Stimulated activated naive CD8-positive, alpha-beta T cell treated with anti-CD3 and anti-CD28 coated beads, Interleukin-15, Interleukin-2, amounts not matched to agents 100 ng/mL and 50 ng/mL, for 24 hours (primary cell): ENCODE data around the gene SLIT3.

Experiments used
- H3K27ac Mint-ChIP-seq: one replicate; pipeline ENCODE4 v1.8.0; 2021; ENCODE audit warnings: mild to moderate bottlenecking, mixed read lengths
- H3K27me3 Mint-ChIP-seq: one replicate; pipeline ENCODE4 v1.8.0; 2021; ENCODE audit warnings: mixed read lengths
- H3K36me3 Mint-ChIP-seq: one replicate; pipeline ENCODE4 v1.8.0; 2021; ENCODE audit warnings: low read depth, mixed read lengths
- H3K4me1 Mint-ChIP-seq: one replicate; pipeline ENCODE4 v1.8.0; 2021; ENCODE audit warnings: low read depth, mixed read lengths
- H3K4me3 Mint-ChIP-seq: one replicate; pipeline ENCODE4 v1.8.0; 2021; ENCODE audit warnings: mild to moderate bottlenecking, mixed read lengths
- H3K9me3 Mint-ChIP-seq: one replicate; pipeline ENCODE4 v1.8.0; 2021; ENCODE audit warnings: mixed read lengths

SLIT3 gene

DNA sequence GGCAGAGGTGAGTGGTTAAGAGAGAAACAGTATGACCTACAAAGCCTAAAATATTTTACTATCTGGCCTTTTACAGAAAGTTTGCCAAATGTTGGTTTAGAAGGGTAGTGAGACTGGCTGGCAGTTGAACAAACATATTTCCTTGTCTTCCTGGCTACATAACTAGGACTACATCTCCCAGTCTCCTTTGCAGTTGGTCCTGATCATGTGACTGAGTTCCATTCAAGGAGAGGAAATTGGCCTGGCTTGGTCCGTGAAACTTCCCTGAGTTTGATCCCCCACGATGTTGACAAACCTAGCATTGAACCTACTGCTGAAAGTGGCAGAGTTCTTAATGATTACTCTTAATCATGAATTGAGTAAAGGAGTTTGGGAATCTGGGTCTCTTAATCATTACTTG lies 280.8 kb downstream of the SLIT3 start:
- Mint-ChIP-seq H3K4me1 (no peaks in the 10 kb centered on the region), H3K27me3 (peaks cover 3% of the 10 kb centered on the region), H3K36me3 (no peaks in the 10 kb centered on the region), H3K27ac (no peak overlapping the region), H3K9me3 (no peaks in the 10 kb centered on the region), H3K4me3 (no peak overlapping the region)

GRCh38 chr5:169018925-169019324 lies 282.0 kb downstream of the SLIT3 start:
- peaks cover 3% of the 10 kb centered on the region for H3K27me3 Mint-ChIP-seq
- no peak overlapping the region for H3K4me3 Mint-ChIP-seq
- H3K36me3 Mint-ChIP-seq, result no peaks in the 10 kb centered on the region
- H3K9me3 Mint-ChIP-seq, result no peaks in the 10 kb centered on the region
- H3K27ac Mint-ChIP-seq, result no peak overlapping the region
- no peaks in the 10 kb centered on the region for H3K4me1 Mint-ChIP-seq

- Mint-ChIP-seq H3K27ac (no peak overlapping the region), H3K27me3 (peaks cover 10% of the 10 kb centered on the region), H3K36me3 (no peaks in the 10 kb centered on the region), H3K4me3 (no peak overlapping the region), H3K4me1 (no peaks in the 10 kb centered on the region), H3K9me3 (no peaks in the 10 kb centered on the region)
These were observed 284.9 kb downstream of the SLIT3 start for GRCh38 chr5:169015991-169016390.

DNA sequence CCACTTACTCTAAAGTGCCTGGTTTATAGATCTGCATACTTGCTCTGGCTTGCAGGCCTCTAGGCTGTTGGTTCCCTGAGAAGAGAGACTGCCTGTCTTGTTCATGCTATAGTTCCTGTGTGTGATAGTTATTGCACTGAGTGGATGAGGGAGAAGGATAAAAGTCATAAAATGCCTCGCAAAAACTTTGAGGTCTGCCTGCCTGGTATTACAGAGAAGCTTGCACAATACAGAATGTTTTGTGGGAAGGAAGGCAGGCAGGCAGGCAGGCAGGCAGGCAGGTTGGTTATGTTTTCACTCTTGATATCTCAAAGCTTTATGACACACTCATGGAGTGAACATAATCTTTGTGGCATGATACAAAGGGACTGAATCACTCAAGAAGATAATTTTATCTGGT lies 287.1 kb downstream of the SLIT3 start:
- Mint-ChIP-seq H3K4me1 (no peaks in the 10 kb centered on the region), H3K4me3 (no peak overlapping the region), H3K36me3 (no peaks in the 10 kb centered on the region), H3K27me3 (peaks cover 10% of the 10 kb centered on the region), H3K9me3 (no peaks in the 10 kb centered on the region), H3K27ac (no peak overlapping the region)

- Mint-ChIP-seq H3K4me1 (no peaks in the 10 kb centered on the region), H3K36me3 (no peaks in the 10 kb centered on the region), H3K9me3 (no peaks in the 10 kb centered on the region), H3K27ac (no peak overlapping the region), H3K4me3 (no peak overlapping the region), H3K27me3 (peaks cover 10% of the 10 kb centered on the region)
These were observed 287.7 kb downstream of the SLIT3 start for GRCh38 chr5:169013208-169013728.

GRCh38 chr5:169012450-169012849 lies 288.5 kb downstream of the SLIT3 start:
- Mint-ChIP-seq H3K4me3 (no peak overlapping the region), H3K9me3 (no peaks in the 10 kb centered on the region), H3K27ac (no peak overlapping the region), H3K36me3 (no peaks in the 10 kb centered on the region), H3K27me3 (peaks cover 10% of the 10 kb centered on the region), H3K4me1 (no peaks in the 10 kb centered on the region)

DNA sequence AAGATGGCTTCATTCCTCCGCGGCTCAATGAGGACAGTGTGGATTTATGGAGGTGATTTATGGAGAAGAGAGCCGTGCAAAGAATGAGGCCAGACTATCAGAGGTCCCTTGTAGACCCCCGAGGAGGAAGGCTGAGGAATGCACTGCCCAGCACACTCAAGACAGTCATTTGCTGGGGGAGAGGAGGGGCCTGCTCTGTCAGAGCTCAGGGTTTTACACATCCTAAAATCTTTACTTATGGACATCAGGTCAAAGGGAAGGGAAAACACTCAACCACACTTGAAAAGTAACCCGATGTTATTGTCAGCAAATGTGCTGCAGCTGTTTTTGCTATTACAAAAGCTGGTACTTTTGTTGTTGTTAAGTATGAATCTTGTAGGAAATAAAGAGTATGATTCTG lies 289.5 kb downstream of the SLIT3 start:
- no peak overlapping the region for H3K4me3 Mint-ChIP-seq
- H3K27me3 Mint-ChIP-seq, result peaks cover 7% of the 10 kb centered on the region
- no peaks in the 10 kb centered on the region for H3K9me3 Mint-ChIP-seq
- no peak overlapping the region for H3K27ac Mint-ChIP-seq
- H3K36me3 Mint-ChIP-seq, result no peaks in the 10 kb centered on the region
- no peaks in the 10 kb centered on the region for H3K4me1 Mint-ChIP-seq

DNA sequence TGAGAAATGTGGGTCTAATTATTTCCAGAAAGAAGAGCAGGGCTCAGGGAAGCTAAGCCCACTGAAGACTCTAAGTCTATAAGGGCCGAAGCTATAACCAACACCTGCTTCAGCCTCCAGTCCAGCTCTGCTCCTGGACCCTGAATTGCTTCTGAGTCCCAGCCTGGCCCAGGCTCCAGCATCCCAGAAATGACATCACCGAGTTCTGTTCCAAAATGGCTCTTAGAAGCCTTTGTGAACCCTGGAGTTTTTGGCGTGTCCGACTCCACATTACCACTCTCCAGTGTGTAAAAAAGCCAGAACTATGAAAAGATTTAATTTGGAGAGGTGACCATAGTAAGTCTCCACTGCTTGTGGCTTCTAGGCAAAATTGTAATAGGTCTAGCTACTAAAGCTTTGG lies 289.9 kb downstream of the SLIT3 start:
- no peak overlapping the region for H3K27ac Mint-ChIP-seq
- H3K9me3 Mint-ChIP-seq, result no peaks in the 10 kb centered on the region
- peaks cover 7% of the 10 kb centered on the region for H3K27me3 Mint-ChIP-seq
- H3K4me1 Mint-ChIP-seq, result no peaks in the 10 kb centered on the region
- no peak overlapping the region for H3K4me3 Mint-ChIP-seq
- no peaks in the 10 kb centered on the region for H3K36me3 Mint-ChIP-seq

DNA sequence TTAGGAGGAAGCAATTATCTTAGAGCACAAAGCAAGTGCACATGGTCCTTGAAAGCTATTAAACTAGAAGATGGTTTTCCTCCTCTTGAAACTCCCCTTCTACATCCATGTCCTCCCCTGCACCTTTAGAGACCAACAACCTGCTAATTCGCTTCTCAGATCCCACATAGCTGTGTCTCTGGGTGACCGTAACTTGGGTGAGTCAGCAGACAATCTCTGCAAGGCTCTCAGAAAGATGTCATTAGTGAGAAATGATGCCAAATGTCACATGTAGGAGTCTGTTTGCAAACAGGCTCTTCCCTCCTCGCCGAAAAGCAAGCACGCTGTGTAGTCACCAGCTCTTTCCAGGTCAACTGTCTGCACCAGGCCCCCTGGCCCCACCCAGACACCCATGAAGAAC lies 291.8 kb downstream of the SLIT3 start:
- no peaks in the 10 kb centered on the region for H3K9me3 Mint-ChIP-seq
- H3K27ac Mint-ChIP-seq, result no peak overlapping the region
- H3K4me1 Mint-ChIP-seq, result no peaks in the 10 kb centered on the region
- H3K36me3 Mint-ChIP-seq, result no peaks in the 10 kb centered on the region
- H3K4me3 Mint-ChIP-seq, result no peak overlapping the region
- peaks cover 7% of the 10 kb centered on the region for H3K27me3 Mint-ChIP-seq

- Mint-ChIP-seq H3K27me3 (peaks cover 4% of the 10 kb centered on the region), H3K36me3 (no peaks in the 10 kb centered on the region), H3K27ac (no peak overlapping the region), H3K4me3 (no peak overlapping the region), H3K9me3 (no peaks in the 10 kb centered on the region), H3K4me1 (no peaks in the 10 kb centered on the region)
These were observed 293.8 kb downstream of the SLIT3 start for GRCh38 chr5:169006842-169007790.

DNA sequence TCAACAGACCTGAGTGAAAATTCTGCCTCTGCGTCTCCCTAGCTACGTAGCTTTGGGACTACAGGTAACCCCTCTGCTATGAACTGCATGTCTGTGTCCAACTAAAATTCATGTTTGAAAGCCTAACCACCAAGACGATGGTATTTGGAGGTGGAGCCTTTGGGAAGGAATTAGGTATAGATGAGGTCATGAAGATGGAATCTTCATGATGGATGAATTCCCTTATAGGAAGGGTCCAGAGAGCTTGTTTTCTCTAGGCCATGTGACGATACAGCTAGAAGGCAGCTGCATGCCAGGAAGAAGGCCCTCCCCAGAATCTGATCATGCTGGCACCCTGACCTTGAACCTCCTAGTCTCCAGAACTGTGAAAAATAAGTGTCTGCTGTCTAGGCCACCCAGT lies 296.4 kb downstream of the SLIT3 start:
- H3K27ac Mint-ChIP-seq, result no peak overlapping the region
- H3K4me3 Mint-ChIP-seq, result no peak overlapping the region
- H3K27me3 Mint-ChIP-seq, result no peaks in the 10 kb centered on the region
- no peaks in the 10 kb centered on the region for H3K9me3 Mint-ChIP-seq
- H3K4me1 Mint-ChIP-seq, result no peaks in the 10 kb centered on the region
- no peaks in the 10 kb centered on the region for H3K36me3 Mint-ChIP-seq

DNA sequence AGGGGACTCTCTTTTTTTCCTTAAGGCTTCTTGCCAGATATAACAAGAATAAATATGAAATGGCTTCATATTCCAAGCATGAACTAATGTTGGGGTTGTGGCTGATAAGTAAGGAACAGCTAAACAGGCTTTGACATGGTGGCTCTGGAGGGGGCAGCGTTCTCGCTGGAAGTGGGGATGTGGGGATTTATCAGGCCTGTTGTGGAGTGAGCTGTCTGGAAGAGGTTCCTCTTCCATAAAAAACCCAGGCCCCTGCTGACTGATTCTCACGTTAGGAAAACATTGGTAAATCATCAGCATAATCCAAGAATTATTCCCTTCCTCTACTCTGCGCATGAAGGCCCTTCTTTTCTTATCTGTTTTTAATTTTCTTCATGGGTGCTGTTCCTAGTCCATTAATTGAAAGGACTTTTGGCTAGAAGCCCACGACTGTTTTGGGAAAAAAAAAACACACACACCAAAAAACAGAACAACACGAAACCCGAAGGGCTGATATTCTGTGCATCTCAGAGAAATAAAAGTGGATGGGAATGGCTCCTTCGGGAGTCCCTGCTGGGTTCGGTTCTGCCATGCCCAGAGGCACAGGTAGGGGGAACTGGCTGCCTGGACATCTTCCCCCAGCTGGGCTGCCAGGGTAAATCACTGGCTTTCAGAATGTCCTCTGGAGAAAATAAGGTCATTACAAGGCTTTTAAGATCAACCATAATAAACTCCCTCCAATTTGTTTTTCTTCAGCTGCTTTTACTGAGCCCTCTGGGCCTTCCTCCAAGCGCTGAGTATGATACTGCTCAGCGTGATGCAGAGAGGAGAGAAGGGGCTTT lies 297.0 kb downstream of the SLIT3 start:
- Mint-ChIP-seq H3K36me3 (no peaks in the 10 kb centered on the region), H3K4me1 (no peaks in the 10 kb centered on the region), H3K9me3 (no peaks in the 10 kb centered on the region), H3K27ac (no peak overlapping the region), H3K4me3 (no peak overlapping the region), H3K27me3 (no peaks in the 10 kb centered on the region)

GRCh38 chr5:169002953-169003555 lies 297.9 kb downstream of the SLIT3 start:
- no peaks in the 10 kb centered on the region for H3K4me1 Mint-ChIP-seq
- no peaks in the 10 kb centered on the region for H3K9me3 Mint-ChIP-seq
- no peaks in the 10 kb centered on the region for H3K36me3 Mint-ChIP-seq
- H3K4me3 Mint-ChIP-seq, result no peak overlapping the region
- no peak overlapping the region for H3K27ac Mint-ChIP-seq
- no peaks in the 10 kb centered on the region for H3K27me3 Mint-ChIP-seq

- Mint-ChIP-seq H3K27ac (no peak overlapping the region), H3K4me3 (no peak overlapping the region), H3K4me1 (no peaks in the 10 kb centered on the region), H3K9me3 (no peaks in the 10 kb centered on the region), H3K36me3 (no peaks in the 10 kb centered on the region), H3K27me3 (no peaks in the 10 kb centered on the region)
These were observed 299.5 kb downstream of the SLIT3 start for GRCh38 chr5:169001394-169001793.

DNA sequence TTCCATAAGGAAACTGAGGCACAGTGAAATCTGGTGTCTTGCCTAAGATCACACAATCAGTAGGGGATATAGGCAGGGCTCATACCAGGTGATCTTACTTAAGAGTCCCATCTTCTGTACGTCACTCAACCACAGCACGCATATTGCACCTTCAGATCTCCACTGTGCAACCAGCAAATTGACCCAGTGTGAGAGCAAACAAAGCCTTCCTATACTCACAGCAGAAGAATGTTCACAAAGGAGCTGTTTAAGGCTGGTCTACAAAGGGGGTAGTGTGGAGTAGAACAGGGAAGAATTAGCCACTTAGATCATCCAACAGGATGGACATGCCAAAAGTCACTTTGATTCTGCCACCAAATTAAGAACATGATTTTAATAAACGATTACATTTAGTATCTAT lies 305.9 kb downstream of the SLIT3 start:
- H3K4me3 Mint-ChIP-seq, result no peak overlapping the region
- H3K27ac Mint-ChIP-seq, result no peak overlapping the region
- peaks cover 3% of the 10 kb centered on the region for H3K27me3 Mint-ChIP-seq
- H3K4me1 Mint-ChIP-seq, result no peaks in the 10 kb centered on the region
- H3K9me3 Mint-ChIP-seq, result no peaks in the 10 kb centered on the region
- no peaks in the 10 kb centered on the region for H3K36me3 Mint-ChIP-seq
